Mesothelial cell of epicardium (in vitro differentiated cells): ENCODE results near the gene C11orf98. TPM values are rescaled to one million over a fixed set of nuclear protein-coding genes. Genes with fewer than 3 reads are reported as not detected.
"Not testable (repeated sequence)": the region's sequence is repeated elsewhere in the genome, so short reads cannot be mapped to it uniquely, and the experiment has no call there.

Experiments
- DNase-seq, 2 experiments: peaks; one replicate each; pipeline ENCODE4 v3.0.0; 2021; ENCODE audit warnings: low spot score in 2 of 2; ENCODE audit not compliant: unreplicated experiment in 2 of 2
- H3K27ac Mint-ChIP-seq: 2 replicates; pipeline ENCODE4 v1.8.0; 2021; ENCODE audit warnings: mixed read lengths
- H3K27me3 Mint-ChIP-seq: 2 replicates; pipeline ENCODE4 v1.8.0; 2021; ENCODE audit warnings: low read depth, mixed read lengths
- H3K36me3 Mint-ChIP-seq: 2 replicates; pipeline ENCODE4 v1.8.0; 2021; ENCODE audit warnings: mixed read lengths
- H3K4me1 Mint-ChIP-seq: 2 replicates; pipeline ENCODE4 v1.8.0; 2021; ENCODE audit warnings: mixed read lengths
- H3K4me3 Mint-ChIP-seq: 2 replicates; pipeline ENCODE4 v1.8.0; 2021; ENCODE audit warnings: mild to moderate bottlenecking, moderate library complexity, mixed read lengths
- H3K9me3 Mint-ChIP-seq: 2 replicates; pipeline ENCODE4 v1.8.0; 2021; ENCODE audit warnings: mixed read lengths
- total RNA-seq: library from RNA; stranded (reverse); gene quantifications from 3 replicates; pipeline ENCODE4 v1.2.1, GENCODE V29; 2021
- TF ChIP-seq, protein P1 (sequence below): fragments of 200-600 bp; sonication (generic); IDR thresholded peaks from one replicate; pipeline ENCODE4 v1.5.0; 2021; ENCODE audit warnings: antibody characterized with exemption; ENCODE audit not compliant: unreplicated experiment

The C11orf98 gene
- total RNA-seq, 1 donor from 2014 or later = 47.0 TPM

DNA sequence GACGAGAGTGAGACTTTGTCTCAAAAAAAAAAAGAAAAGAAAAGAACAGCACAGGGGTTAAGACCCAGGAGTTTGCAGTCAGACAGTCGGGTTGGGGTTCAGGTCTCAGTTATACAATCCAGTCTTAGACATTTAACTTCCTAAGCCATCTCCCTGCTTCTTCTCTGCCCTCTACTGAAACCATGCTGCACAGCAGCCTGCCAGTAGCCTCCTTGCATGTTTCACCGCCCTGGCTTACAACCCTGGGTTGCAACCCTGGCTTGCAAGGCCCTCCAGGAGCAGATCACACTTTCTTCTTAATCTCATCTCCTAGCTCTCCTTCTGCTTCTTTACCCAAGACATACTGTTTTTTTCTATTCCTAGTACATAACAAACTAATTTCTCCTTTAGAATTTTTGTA, 37.3 kb downstream of the C11orf98 start:
- DNase-seq = no peak
- peaks cover 49% of the 10 kb centered on the region for H3K36me3 Mint-ChIP-seq
- H3K27ac Mint-ChIP-seq = no peak overlapping the region
- no peaks in the 10 kb centered on the region for H3K9me3 Mint-ChIP-seq
- H3K4me1 Mint-ChIP-seq = no peaks in the 10 kb centered on the region
- TF ChIP-seq, protein P1, sequence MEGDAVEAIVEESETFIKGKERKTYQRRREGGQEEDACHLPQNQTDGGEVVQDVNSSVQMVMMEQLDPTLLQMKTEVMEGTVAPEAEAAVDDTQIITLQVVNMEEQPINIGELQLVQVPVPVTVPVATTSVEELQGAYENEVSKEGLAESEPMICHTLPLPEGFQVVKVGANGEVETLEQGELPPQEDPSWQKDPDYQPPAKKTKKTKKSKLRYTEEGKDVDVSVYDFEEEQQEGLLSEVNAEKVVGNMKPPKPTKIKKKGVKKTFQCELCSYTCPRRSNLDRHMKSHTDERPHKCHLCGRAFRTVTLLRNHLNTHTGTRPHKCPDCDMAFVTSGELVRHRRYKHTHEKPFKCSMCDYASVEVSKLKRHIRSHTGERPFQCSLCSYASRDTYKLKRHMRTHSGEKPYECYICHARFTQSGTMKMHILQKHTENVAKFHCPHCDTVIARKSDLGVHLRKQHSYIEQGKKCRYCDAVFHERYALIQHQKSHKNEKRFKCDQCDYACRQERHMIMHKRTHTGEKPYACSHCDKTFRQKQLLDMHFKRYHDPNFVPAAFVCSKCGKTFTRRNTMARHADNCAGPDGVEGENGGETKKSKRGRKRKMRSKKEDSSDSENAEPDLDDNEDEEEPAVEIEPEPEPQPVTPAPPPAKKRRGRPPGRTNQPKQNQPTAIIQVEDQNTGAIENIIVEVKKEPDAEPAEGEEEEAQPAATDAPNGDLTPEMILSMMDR = no peak
- H3K27me3 Mint-ChIP-seq = no peaks in the 10 kb centered on the region
- H3K4me3 Mint-ChIP-seq = no peak overlapping the region

DNA sequence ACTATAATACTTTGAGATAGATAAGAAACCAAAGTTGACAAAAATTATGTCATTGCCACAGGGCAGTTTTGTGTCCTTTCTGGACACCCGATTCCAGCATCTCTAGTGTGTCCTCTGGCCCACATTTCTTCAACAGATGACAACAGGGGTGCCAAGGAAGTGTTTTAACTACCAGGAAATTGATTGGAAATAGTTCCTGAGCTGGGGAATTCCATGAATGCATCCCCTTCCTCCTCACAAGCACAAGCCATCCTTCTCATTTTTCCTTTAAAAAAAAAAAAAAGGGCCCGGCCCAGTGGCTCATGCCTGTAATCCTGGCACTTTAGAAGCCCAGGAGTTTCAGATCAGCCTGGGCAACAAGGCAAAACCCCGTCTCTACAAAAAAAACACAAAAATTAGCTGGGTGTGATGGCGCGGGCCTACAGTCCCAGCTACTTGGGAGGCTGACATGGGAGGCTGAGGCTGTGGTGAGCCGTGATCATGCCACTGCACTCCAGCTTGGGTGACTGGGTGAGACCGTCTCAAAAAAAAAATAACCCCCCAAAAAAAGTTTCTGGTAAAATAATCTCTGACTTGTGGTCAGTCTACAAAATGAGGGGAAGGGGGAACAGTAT, 42.4 kb downstream of the C11orf98 start:
- peak overlapping the region; percentile 97 for H3K27ac Mint-ChIP-seq
- H3K9me3 Mint-ChIP-seq = no peaks in the 10 kb centered on the region
- DNase-seq = no peak
- H3K4me1 Mint-ChIP-seq = peaks cover 23% of the 10 kb centered on the region
- TF ChIP-seq, protein P1 = no peak
- peaks cover 19% of the 10 kb centered on the region for H3K36me3 Mint-ChIP-seq
- no peaks in the 10 kb centered on the region for H3K27me3 Mint-ChIP-seq
- H3K4me3 Mint-ChIP-seq = peak overlapping the region; percentile 92

DNA sequence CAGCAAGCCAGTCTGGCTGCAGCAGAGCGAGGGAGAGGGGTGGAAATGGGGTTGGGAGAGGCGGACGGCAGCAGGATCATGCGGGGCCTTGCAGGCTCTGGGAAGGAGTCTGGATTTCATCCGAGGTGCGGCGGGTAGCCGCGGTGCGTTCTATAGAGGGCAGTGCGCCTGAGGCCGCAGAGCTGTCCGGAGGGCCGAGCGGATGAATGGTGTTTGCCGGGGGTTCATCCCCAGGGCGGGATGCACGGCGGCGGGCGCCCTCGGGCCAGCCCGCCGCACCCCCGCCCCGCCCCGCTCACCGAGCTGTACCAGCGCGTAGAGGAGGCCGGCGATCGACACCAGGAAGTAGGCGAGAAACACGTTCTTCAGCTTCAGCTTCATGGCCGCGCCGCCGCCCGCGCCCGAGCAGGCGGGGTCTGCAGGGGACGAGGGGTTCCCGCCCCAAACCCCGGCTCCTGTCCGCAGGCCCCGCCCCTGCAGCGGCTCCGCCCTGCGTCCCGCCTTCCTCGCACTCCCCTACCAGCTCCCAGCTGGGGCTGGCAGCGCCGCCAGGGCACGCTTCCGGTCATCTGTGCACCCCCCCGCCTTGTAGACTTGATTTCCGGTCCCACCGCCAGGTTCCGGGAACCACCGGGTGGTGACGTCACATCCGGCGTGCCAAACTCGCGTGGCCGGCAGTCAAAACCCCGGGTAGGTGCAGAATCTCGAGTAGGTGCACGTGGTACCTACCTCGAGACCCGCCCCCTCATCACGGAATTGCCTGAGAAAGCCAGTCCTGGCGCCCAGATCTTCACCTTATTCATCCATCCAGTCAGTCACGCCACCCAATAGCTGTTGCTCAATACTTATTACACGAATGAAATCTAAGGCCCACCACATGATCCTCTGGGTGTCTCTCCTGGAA, 43.2 kb downstream of the C11orf98 start, which contains the start of gene B3GAT3:
B3GAT3 (minus strand) TSS at position 420 of the 904 bp plus-strand sequence; CDS start at position 381, 39 bp downstream.
- no peaks in the 10 kb centered on the region for H3K27me3 Mint-ChIP-seq

DNA sequence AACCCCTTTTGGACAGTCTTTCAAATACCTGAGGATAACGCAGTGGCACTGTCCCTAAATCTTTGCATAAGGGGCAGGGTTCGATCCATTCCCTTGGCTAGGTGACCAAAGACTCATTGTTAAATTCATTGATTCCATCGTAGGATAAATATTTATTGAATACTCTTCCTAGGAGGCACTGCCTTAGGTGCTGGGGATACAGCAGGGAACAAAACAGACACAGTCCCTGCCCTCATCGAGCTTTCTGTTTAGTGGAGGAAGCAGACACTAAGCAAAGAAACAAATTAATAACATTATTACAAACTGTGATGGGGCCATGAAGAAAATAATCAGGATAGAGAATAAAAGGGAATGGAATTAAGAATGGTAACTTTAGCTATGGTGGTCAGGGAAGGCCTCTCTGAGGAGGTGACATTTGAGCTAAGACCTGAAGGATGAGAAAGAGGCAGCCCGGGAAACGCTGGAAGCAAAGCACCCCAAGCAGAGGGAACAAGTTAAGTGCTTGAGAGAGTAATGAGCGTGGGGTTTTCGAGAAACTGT, 43.9 kb downstream of the C11orf98 start:
- H3K9me3 Mint-ChIP-seq = no peaks in the 10 kb centered on the region
- DNase-seq = no peak
- peaks cover 23% of the 10 kb centered on the region for H3K4me1 Mint-ChIP-seq

More for the DNA sequence above, 43.2 kb downstream of the C11orf98 start, which contains the start of gene B3GAT3:
- Mint-ChIP-seq H3K36me3 (peaks cover 14% of the 10 kb centered on the region), H3K9me3 (no peaks in the 10 kb centered on the region), H3K27ac (peak within 1 kb of the TSS; percentile 97), H3K4me1 (peaks cover 23% of the 10 kb centered on the region), H3K4me3 (peak within 1 kb of the TSS; percentile 92)
- TF ChIP-seq, protein P1 = no peak
- DNase-seq = peak; percentile 92 to 96

DNA sequence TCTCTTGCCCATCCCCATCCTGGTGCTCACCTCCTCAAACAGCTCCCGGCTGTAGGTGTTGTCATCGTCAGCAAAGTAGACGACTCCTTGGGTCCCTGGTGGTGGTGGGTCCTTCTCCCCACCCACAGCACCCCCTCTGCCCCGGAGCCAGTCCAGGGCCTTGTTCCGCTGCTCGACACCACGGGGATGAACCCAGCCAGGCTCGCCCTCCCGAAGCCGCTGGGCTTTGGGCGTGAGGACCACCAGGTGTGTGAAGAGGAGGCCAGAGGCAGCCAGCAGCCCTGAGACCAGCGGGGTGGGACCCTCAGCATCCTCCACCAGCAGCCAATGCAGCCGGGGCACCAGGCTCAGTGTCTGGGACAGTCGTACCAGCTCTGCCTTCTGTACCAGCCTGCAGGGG, 48.1 kb downstream of the C11orf98 start:
- not testable (repeated sequence) for H3K9me3 Mint-ChIP-seq, H3K36me3 Mint-ChIP-seq, H3K27me3 Mint-ChIP-seq, H3K4me3 Mint-ChIP-seq, DNase-seq, H3K27ac Mint-ChIP-seq
- peaks cover 20% of the 10 kb centered on the region for H3K4me1 Mint-ChIP-seq

More for the DNA sequence above, 43.9 kb downstream of the C11orf98 start:
- Mint-ChIP-seq H3K27ac (peak overlapping the region; percentile 94), H3K36me3 (peaks cover 12% of the 10 kb centered on the region), H3K27me3 (no peaks in the 10 kb centered on the region), H3K4me3 (peak overlapping the region; percentile 92)
- TF ChIP-seq, protein P1 = no peak
